Hindlimb muscle (tissue), 1 donor: Measurements from ENCODE around the gene DCLRE1B. TPM values are rescaled to one million over a fixed set of nuclear protein-coding genes. Genes with fewer than 3 reads are reported as not detected.
A peak's percentile ranks its signal among the peaks of the same experiment; 100 is the strongest.

Source experiments
- DNase-seq: peaks from one replicate; pipeline ENCODE4 v3.0.0-alpha.2; 2013
- polyA plus RNA-seq: library from polyadenylated mRNA; unstranded; fragments of 120-200 nt; gene quantifications from one replicate; pipeline ENCODE4 v1.2.1, GENCODE V29; 2013; ENCODE audit not compliant: insufficient read length

DCLRE1B gene
- polyA plus RNA-seq, 1 donor = 7.7 TPM

DNA sequence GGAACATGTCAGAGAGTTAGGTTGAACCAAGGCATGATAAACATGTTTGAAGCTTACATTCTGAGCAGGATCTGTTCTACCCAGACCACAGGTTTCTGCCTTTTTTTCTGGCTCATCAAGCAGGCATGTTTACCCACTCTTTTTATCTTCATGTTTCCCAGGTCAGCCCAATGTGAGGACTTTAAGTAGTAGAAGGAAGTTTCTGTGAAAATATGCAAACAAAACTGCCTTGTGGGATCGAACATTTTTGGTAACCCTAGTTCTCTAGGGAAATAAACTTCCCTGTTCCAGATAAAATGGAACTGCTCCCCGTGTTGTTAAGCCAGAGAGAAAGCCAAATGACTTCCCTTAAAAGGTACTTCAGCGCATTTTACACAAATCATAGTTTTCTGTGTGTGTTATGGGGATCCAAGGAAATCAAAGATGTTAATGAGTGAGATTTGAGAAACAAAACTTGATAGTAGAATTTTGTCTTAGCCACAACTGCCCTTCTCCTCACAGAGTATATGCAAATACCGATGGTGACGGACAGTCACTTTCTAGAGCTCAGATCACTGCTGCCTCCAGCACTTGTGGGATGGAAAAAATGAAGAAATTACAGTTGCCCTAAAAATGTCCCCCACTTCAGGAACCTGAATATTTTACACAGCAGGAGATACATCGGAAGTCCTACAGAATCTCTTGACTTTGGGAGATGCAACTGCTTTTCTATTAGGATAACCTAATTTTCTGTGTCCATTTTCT lies 23.2 kb downstream of the DCLRE1B start:
- DNase-seq = peak; percentile 34

DNA sequence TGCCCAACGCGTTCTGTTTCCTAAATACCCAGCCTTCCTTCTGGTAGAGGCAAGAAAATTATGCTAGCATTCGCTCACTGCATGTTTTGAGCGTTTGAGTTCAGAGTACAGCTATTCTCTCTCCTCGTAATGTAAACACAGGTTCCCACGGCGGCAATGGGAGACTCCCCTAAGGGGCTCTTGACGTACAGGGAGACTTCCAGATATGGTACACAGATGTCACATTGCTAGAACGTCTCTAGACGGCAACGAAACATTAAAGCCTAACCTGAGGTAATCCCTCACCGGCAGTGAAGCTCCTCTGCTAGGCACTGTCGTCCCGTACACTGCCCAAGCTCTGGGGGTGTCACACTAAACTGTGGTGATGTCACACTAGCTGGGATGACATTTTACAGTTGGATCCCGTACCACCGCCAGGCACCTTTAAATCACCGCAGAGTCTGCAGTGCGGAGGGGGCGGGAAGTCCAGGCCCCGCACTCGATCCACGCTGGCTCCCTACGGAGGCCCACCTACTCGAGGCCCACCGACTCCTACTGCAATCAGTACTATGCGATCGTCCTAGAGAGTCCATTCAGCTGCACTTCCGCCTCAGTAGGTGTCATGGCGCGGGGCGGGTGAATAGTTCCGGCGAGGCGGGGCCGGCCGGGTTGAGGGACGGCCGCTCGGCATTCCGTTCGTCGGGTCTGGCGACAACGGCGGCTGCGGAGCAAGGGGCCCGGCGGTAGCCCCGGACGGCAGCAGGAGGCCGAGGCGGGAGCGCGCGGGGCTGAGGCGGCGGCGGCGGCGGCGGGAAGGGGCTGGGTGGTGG lies 24.0 kb downstream of the DCLRE1B start, which contains the start of gene HIPK1:
Gene HIPK1 (plus strand): TSS at position 384 of the 809 bp plus-strand sequence.
- peak; percentile 95 for DNase-seq

DNA sequence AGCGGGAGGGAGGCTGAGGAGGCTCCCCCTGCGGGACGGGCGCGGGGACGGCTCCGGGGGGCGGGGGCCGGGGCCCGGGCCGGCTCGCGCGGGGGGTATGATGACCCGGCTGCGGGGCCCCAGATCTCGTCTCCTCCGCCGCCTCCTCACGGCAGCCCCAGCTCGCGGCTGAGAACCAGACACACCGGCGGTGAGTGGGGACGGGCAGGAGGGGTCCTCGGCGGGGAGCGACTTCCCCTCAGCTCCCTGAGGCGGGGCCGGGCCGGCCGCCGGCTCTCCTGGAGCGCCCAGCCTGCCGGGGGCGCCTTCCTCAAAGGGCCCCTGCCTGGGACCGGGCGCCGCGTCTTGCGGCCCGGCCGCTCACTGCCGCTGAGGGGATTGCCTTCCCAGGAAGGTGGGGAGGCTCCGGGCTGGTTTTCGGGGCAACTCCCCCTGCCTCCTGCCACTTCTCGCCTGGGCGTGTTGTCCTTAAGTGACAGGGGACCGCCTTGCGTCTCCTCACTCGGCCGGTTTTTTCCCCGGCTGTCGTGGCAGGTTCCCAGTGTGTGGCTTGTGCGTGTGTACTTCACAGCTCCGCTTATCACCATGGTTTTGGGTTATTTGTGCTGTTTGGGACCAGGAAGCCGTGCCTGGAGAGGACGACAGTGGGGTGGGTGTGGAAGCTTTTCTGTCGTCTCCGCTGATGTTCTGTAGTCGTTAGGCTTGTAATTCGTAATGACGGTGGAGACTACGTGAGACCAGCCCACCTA lies 24.8 kb downstream of the DCLRE1B start:
- DNase-seq = peak; percentile 43

DNA sequence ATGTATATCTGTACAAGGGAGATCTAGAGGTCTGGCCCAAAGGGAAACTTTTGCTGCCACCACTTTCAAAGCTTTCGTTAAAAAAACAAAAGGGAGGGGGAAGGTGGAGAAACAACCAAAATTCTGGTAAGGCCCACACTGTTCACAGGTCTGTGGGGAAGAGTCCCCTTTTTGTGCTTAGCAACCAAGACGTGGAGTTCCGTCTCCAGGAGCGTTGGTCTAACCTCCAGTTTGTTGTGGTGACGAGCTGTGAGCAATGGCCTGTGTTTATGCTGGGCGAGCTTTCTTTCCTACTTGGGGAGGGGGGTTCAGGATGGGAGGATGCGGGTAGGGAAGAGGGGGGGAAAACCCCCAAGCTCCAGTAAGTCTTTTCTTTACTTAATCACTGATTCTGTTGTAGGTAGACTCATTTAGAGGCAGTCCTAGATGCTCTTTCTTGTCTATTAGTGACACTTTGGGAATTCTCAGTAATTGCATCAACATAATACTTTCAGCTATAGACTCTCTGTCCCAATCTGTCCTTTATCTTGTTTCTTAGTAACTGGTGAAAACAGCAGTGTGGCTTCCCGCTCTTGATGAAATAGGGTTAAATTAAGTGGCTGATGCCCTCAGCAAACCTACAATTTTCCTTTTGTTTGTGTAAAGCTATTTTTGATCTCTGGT lies 25.5 kb downstream of the DCLRE1B start:
- peak; percentile 26 for DNase-seq

DNA sequence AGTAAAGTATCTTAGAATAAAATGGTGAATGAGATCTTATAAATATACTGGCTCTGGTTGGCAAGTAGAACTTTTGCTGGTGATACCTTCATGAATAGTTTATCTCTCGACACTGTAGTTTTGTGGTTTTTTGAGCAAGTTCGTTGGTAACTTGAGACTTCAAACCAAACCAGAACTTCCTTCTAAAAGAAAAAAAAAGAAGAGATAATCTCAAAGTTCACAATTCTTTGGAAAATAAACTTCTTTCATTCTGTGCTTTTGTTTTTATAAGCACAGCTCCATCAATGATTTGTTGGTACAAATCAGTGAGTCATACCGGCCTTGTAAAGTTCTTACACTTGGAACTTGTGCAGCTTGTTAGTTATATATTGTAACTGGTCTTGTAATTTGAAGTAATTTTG lies 26.3 kb downstream of the DCLRE1B start:
- DNase-seq = no peak

DNA sequence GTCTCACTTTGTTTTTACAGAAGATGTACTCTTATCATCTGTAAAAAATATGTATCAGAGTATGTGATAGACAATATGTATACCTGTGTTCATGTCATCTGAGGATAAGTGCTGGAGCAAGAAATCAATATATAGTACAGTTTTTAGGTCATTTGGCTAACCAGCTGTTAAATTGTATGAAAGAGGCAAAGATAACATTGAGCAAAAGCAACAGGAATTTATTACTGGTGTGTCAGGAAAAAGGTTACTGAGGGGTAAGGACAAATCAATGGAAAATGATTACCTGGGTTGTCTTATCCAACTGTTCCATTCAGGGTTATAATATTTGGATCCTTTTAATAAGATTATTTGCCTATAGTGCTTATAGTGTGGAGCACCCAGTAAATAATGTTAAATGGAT lies 28.9 kb downstream of the DCLRE1B start:
- no peak for DNase-seq

DNA sequence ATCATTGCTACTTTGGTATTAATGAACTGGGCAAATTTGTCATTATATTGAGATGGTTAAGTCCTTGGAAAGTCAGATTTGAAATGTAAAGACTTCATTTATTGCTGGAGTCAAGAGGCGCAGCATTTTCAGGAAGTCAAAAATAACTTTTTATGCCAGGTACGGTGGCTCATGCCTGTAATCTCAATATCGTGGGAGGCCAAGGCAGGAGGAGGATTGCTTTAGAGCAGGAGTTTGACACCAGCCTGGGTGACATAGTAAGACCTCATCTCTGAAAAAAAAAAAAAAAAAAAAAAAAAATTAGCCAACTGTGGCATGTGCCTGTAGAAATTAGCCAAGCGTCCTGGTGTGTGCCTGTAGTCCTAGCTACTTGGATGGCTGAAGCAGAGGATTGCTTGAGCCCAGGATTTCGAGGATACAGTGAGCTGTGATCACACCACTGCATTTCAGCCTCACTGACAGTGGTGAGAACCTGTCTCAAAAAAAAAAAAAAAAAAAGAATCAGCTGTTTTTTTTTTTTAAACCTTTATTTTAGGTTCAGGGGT lies 29.5 kb downstream of the DCLRE1B start:
- DNase-seq = no peak

DNA sequence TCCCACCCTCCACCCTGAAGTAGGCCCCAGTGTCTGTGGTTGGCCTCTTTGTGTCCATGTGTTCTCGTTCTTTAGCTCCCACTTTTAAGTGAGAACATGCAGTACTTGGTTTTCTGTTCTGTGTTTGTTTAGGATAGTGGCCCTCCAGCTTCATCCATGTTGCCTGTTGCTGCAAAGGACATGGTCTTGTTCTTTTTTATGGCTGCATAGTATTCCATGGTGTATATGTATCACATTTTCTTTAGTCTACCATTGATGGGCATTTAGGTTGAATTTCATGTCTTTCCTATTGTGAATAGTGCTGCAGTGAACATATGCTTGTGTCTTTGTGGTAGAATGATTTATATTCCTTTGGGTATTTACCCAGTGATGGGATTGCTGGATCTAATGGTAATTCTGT lies 30.1 kb downstream of the DCLRE1B start:
- no peak for DNase-seq

DNA sequence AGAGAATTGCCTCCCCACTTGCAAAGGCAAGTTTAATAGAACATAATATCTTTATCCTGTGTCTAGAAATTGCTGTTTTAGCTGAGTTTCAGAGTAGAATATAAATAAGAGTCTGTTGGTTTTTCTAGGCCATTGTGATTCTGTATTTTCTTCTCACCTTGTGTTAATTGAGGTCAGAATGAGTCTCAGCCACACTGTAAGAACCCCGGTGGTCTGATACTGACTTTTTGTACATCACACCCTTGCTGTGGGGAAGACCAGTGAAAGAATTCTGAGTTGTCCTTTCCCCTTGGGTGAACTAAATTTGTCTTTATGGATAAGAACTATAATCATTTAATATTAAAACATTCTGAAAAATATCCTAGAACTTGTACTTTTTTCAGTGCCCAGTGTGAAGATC lies 30.8 kb downstream of the DCLRE1B start:
- no peak for DNase-seq

DNA sequence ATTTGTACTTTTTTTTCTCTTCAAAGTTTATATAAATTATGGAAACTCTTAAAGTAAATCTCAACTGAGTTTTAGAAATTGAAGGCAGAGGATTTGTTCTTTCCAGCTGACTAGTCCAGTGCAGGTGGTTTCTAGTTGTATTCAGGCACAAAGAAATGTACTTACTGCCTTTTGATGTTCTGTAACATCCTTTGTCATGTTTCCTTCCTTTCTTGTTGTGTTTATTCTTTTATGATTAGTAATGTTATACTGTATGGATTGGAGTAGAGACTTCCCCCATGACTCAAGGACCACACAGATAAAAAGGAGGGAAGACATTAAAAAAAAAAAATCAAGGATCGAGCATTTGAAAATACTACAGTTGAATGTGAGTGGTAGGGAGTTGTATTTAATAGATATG lies 32.0 kb downstream of the DCLRE1B start:
- DNase-seq = no peak

DNA sequence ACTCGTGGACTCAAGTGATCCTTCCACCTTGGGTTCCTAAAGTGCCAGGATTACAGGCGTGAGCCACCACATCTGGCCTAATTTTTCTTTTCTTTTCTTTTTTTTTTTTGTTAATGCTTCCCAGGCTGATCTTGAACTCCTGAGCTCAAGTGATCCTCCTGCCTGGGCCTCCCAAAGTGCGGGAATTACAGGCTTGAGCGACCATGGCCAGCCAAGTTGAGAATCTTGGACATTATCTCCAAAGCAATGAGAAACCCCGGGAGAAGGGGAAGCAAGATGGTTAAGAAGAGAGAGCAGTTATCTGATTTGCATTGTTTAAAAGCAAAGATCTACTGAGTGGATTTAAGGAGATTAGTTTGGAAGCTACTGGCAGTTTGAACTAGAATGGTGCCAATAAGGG lies 33.1 kb downstream of the DCLRE1B start:
- no peak for DNase-seq

DNA sequence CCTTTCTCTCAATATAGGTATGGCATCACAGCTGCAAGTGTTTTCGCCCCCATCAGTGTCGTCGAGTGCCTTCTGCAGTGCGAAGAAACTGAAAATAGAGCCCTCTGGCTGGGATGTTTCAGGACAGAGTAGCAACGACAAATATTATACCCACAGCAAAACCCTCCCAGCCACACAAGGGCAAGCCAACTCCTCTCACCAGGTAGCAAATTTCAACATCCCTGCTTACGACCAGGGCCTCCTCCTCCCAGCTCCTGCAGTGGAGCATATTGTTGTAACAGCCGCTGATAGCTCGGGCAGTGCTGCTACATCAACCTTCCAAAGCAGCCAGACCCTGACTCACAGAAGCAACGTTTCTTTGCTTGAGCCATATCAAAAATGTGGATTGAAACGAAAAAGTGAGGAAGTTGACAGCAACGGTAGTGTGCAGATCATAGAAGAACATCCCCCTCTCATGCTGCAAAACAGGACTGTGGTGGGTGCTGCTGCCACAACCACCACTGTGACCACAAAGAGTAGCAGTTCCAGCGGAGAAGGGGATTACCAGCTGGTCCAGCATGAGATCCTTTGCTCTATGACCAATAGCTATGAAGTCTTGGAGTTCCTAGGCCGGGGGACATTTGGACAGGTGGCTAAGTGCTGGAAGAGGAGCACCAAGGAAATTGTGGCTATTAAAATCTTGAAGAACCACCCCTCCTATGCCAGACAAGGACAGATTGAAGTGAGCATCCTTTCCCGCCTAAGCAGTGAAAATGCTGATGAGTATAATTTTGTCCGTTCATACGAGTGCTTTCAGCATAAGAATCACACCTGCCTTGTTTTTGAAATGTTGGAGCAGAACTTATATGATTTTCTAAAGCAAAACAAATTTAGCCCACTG lies 35.5 kb downstream of the DCLRE1B start:
- DNase-seq = no peak

DNA sequence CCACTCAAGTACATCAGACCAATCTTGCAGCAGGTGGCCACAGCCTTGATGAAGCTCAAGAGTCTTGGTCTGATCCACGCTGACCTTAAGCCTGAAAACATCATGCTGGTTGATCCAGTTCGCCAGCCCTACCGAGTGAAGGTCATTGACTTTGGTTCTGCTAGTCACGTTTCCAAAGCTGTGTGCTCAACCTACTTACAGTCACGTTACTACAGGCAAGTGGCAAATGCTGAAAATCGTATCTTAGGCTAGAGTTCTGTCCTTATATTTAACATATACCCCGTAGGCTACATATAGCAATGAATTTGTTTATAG lies 36.1 kb downstream of the DCLRE1B start:
- DNase-seq = no peak

DNA sequence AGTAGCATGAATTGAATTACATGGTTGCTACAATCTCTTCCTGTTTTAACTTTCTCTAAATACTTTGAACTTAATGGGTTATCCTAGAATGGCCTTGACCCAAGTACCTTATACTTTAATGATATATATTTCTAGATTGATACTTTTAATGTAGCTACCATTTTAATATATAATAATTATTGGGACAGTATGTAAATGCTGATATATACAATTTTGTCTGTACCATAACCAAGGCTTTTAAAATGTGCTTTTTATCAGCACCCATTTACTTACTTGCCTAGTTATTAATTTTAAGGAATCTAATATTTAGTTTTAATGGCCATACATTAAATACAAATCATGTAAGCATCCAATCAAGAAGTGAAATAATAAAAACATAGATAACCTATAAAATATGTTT lies 37.4 kb downstream of the DCLRE1B start:
- DNase-seq = no peak

DNA sequence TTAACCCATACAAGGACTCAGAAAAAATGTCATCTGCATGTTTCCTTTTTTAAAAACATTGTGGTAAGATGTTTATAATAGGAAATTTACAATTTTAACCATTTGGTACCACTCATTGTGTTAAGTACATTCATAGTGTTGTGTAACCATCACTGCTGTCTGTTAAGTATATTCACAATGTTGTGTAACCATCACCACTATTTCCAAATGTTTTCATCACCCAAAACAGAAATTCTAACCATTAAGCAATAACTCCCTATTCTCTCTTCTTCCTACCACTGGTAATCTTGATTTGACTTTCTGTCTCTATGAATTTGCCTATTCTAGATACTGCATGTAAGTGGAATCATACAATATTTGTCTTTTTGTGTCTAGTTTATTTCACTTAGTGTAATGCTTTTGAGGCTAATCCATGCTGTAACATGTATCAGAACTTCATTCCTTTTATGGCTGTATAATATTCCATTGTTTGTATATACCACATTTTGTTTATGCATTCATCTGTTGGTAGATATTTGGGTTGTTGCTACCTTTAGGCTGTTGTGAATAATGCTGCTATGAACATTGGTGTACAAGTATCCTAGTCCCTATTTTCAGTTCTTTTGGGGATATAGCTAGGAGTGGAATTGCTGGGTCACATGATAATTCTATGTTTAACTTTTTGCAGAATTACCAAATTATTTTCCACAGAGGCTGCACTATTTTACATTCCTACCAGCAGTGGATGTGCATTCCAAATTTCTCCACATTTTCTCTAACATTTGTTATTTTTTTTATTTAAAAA lies 38.1 kb downstream of the DCLRE1B start:
- DNase-seq = no peak

DNA sequence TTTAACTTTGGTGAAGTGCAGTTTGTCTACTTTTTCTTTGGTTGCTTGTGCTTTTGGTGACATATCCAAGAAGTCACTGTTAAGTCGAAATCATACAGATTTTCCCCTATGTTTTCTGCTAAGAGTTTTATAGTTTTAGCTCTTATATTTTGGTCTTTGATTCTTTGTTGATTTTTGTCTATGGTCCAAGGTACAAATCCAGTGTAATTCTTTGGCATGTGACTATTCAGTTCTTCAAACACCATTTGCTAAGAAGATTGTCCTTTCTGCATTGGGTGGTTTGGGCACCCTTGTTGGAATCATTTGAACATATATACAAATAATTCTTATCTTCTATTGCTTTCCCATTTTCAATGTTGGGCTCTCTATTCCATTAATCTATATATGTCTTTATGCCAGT lies 40.2 kb downstream of the DCLRE1B start:
- no peak for DNase-seq

DNA sequence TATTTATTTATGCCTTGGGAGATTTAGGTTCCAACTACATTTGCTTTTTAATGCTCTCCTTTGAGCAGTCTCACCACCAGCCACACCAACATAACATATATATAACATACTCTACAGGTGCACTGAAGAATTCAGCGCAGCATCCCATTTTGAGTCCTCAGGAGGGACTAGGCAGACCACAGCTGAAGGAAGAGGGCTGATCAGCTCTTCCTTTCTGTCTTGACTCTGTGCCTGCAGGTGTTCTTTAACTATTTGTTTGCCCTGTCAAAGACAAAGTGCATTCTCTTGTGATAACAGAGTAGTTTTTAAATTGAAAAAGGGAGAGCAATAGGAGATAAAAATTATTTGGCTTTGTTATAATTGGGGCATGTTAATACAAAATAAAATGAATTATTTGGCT lies 41.0 kb downstream of the DCLRE1B start:
- no peak for DNase-seq

DNA sequence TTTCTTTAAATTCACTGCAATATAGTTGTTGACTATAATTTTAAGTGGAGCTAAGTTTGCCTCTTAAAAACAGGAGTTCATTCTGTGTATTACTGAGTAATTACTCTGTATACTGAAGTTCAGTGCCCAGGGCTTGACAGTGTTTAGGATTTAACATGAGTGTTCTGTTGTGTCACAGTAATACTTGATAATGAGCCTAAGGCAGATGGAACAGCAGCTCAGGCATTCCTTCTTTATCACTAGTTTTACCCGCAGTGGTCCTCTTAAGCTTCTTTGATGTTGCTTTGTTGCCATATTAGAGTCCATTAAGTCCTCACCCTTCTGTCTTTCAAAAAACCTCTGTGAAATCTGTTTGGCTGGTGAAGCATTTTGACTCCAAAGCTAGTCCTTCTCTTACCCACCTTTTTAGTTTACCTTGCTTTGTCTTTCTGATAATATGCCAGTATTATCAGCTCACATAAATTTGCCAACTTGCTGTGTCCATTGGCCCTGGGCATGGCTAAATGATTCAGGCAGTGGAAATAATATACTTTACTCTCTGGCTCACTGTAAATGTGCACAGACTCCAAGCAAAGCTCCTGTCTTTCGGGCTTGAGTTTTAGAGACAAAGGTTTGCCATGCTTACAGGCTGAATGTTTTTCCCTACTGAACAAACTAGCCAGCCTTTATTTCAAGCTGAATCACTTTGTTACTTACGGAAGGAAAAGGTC lies 41.7 kb downstream of the DCLRE1B start:
- DNase-seq = no peak

DNA sequence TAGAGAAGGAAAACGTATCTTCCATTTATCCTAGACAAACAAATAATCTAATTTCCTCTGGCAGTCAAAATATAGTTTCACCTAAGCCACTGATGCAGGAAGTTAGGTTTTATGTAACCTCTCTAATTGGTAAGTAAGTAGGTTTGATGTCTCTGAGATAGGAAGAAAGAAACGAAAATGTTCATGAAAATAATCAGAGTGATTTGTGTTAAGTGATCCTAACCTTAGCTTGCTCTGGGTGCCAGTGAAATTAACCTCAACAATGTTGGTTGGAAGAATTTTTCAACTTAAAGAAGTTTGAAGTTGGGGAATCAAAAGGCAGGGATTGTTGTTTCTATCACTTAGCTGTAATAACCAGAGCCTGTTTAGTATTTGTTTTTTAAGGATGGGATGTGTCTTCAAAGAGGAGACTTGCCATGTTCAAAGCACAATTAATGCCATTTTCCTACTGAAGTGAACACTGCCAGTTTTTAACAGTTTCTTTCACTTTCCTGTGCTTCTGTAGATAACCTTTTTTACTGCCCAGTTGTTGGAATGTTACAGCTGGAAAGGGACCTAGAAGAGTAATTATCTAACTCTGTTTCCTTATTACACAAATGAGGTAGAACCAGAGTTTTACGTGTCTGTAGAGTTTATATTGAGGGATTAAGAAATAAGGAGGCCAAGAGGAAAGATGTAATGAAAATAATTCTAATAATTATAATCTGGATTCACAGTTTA lies 42.4 kb downstream of the DCLRE1B start:
- no peak for DNase-seq
